ENCODE results near the gene HMHB1. TPM values are rescaled to one million over a fixed set of nuclear protein-coding genes. Genes with fewer than 3 reads are reported as not detected.

The HMHB1 gene
- total and polyA plus RNA-seq, 2 experiments from 2014 or later, result not detected

DNA sequence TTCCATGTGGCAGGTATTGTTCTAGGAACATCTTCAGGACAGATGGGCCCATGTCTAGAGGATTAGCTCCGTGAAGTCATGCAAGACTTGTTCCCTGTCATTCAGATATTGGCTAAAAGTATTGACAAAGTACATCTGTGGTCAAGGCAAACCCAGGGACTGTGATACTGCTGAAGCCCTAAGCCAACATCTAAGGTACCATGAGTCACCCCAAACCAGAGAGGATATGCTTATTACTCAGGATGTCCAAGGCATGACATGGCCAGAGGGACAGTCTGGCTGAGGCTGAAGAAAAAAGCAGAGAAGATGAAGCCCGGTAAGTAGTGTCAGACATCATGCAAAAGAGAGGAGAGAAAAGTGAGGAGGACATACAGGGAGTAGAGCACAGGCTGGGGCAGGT, 31.0 kb downstream of the HMHB1 start:
- Histone ChIP-seq H2AFZ (no peak overlapping the region), H3K36me3 (replicated peaks; ENCODE audit: insufficient read depth, low read depth) (no peaks in the 10 kb centered on the region), H3K27ac (no peak overlapping the region), H3K4me3 (no peak overlapping the region), H3K27me3 (no peaks in the 10 kb centered on the region), H3K4me2 (no peak overlapping the region), H3K9me3 (ENCODE audit: low read depth) (no peaks in the 10 kb centered on the region), H3K4me1 (ENCODE audit: insufficient read depth) (peaks cover 7% of the 10 kb centered on the region), H3K9me2 (replicated peaks; ENCODE audit: insufficient read depth) (no peaks in the 10 kb centered on the region), H3K79me2 (no peaks in the 10 kb centered on the region), H4K20me1 (ENCODE audit: insufficient read depth, poor library complexity, severe bottlenecking) (no peaks in the 10 kb centered on the region)
- TF ChIP-seq EZH2phosphoT487 (IDR thresholded peaks at IDR 0.05; ENCODE audit: low read depth, severe bottlenecking, unreplicated experiment) (no peak), EZH2 (IDR thresholded peaks at IDR 0.05; ENCODE audit: borderline replicate concordance) (no peak)
- TF ChIP-seq, protein P1, sequence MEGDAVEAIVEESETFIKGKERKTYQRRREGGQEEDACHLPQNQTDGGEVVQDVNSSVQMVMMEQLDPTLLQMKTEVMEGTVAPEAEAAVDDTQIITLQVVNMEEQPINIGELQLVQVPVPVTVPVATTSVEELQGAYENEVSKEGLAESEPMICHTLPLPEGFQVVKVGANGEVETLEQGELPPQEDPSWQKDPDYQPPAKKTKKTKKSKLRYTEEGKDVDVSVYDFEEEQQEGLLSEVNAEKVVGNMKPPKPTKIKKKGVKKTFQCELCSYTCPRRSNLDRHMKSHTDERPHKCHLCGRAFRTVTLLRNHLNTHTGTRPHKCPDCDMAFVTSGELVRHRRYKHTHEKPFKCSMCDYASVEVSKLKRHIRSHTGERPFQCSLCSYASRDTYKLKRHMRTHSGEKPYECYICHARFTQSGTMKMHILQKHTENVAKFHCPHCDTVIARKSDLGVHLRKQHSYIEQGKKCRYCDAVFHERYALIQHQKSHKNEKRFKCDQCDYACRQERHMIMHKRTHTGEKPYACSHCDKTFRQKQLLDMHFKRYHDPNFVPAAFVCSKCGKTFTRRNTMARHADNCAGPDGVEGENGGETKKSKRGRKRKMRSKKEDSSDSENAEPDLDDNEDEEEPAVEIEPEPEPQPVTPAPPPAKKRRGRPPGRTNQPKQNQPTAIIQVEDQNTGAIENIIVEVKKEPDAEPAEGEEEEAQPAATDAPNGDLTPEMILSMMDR (IDR thresholded peaks at IDR 0.05; ENCODE audit: poor library complexity), result no peak
- DNase-seq (ENCODE audit: low spot score), result no peak
- 87% methylated on average over 2 of the region's 2 CpGs for WGBS (ENCODE audit: low lambda C conversion rate, missing lambda C conversion rate)

DNA sequence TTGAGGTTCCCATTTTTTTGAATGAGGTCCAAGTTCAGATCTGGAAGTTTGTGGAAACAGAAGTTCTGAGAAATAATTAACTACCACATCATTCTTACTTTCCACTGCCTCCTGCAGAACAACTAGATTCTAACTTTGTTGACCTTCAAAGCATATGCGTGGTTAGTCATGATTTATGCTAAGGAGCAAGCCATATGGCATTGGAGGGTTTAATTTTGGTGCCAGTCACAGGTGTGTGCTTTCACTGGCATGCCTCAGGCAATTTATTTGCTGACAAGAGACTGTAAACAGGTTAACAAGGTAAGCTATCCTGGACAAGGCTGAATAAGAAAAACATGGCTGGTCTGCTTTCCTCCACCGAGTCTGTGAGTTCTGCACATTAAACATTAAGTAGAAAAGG, 31.5 kb downstream of the HMHB1 start:
- no peak overlapping the region for H3K4me2 ChIP-seq
- no peak overlapping the region for H3K27ac ChIP-seq
- no peaks in the 10 kb centered on the region for H3K9me2 ChIP-seq (replicated peaks; ENCODE audit: insufficient read depth)
- H4K20me1 ChIP-seq (ENCODE audit: insufficient read depth, poor library complexity, severe bottlenecking), result no peaks in the 10 kb centered on the region
- 80% methylated on average over 2 of the region's 2 CpGs for WGBS (ENCODE audit: low lambda C conversion rate, missing lambda C conversion rate)
- no peak for DNase-seq (ENCODE audit: low spot score)
- no peak overlapping the region for H2AFZ ChIP-seq
- no peaks in the 10 kb centered on the region for H3K27me3 ChIP-seq
- H3K79me2 ChIP-seq, result no peaks in the 10 kb centered on the region
- H3K4me1 ChIP-seq (ENCODE audit: insufficient read depth), result peaks cover 2% of the 10 kb centered on the region
- no peak overlapping the region for H3K4me3 ChIP-seq
- no peaks in the 10 kb centered on the region for H3K36me3 ChIP-seq (replicated peaks; ENCODE audit: insufficient read depth, low read depth)
- H3K9me3 ChIP-seq (ENCODE audit: low read depth), result no peaks in the 10 kb centered on the region
- TF ChIP-seq EZH2 (IDR thresholded peaks at IDR 0.05; ENCODE audit: borderline replicate concordance) (no peak), EZH2phosphoT487 (IDR thresholded peaks at IDR 0.05; ENCODE audit: low read depth, severe bottlenecking, unreplicated experiment) (no peak)
- TF ChIP-seq, protein P1 (IDR thresholded peaks at IDR 0.05; ENCODE audit: poor library complexity), result no peak

DNA sequence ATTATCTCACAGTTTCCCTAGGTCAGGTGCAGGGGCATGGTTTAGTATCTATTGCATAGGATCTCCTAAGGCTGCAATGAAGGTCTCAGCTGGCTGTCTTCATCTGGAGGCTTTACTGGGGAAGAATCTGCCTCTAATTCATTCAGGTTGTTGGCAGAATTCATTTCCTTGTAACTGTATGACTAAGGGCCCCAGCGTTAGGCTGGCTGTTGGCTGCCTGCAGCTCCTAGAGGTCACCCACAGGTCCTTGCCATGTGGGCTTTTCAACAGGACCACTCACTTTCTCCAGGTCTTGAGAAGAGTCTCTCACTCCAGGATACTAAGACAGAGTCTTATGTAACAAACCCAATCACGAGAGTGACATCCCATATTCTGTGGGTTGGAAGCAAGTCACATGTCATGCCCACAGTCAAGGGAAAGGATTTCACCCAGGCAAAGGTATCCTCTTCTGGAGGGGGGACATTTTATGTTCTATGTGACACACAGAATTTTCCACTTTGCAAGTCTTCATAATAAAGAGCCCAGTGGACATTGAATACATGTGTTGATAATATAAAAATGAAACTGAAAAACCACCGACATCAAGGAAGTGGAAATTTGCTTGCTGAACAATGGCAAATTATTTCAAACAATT, 38.2 kb downstream of the HMHB1 start:
- H3K4me1 ChIP-seq (ENCODE audit: insufficient read depth), result no peaks in the 10 kb centered on the region
- no peaks in the 10 kb centered on the region for H4K20me1 ChIP-seq (ENCODE audit: insufficient read depth, poor library complexity, severe bottlenecking)
- no peak for DNase-seq (ENCODE audit: low spot score)
- H3K4me3 ChIP-seq, result no peak overlapping the region
- H3K9me3 ChIP-seq (ENCODE audit: low read depth), result no peaks in the 10 kb centered on the region
- WGBS (ENCODE audit: low lambda C conversion rate, missing lambda C conversion rate), result 82% methylated on average over 3 of the region's 3 CpGs
- H3K79me2 ChIP-seq, result no peaks in the 10 kb centered on the region
- H3K27me3 ChIP-seq, result no peaks in the 10 kb centered on the region
- no peaks in the 10 kb centered on the region for H3K36me3 ChIP-seq (replicated peaks; ENCODE audit: insufficient read depth, low read depth)
- H3K4me2 ChIP-seq, result no peak overlapping the region
- TF ChIP-seq EZH2phosphoT487 (IDR thresholded peaks at IDR 0.05; ENCODE audit: low read depth, severe bottlenecking, unreplicated experiment), result no peak
- TF ChIP-seq, protein P1 (IDR thresholded peaks at IDR 0.05; ENCODE audit: poor library complexity), result no peak
- no peak for TF ChIP-seq EZH2 (IDR thresholded peaks at IDR 0.05; ENCODE audit: borderline replicate concordance)
- no peak overlapping the region for H3K27ac ChIP-seq
- no peak overlapping the region for H2AFZ ChIP-seq
- H3K9me2 ChIP-seq (replicated peaks; ENCODE audit: insufficient read depth), result no peaks in the 10 kb centered on the region
